Peyer's patch (tissue), 4 donors: ENCODE data around the gene NRROS. TPM values are rescaled to one million over a fixed set of nuclear protein-coding genes. Genes with fewer than 3 reads are reported as not detected.

Experiments
- DNase-seq, 3 donors: peaks; one replicate each; pipeline ENCODE4 v3.0.0-alpha.2; 2017 to 2019
- H3K27ac ChIP-seq, 4 donors: fragments of 200-600 bp; sonication (generic); one replicate each; pipeline ENCODE4 v1.5.1; 2016 to 2019
- H3K27me3 ChIP-seq, 2 donors: fragments of 200-600 bp; sonication (generic); one replicate each; pipeline ENCODE4 v1.5.1; 2019
- H3K36me3 ChIP-seq, 3 donors: fragments of 200-600 bp; sonication (generic); one replicate each; pipeline ENCODE4 v1.5.1; 2016 to 2019
- H3K4me1 ChIP-seq, 4 donors: fragments of 200-600 bp; sonication (generic); one replicate each; pipeline ENCODE4 v1.5.1; 2016 to 2019
- H3K4me3 ChIP-seq, 4 donors: fragments of 200-600 bp; sonication (generic); 1 replicate in 3 of 4; 2 replicates in 1 of 4; pipeline ENCODE4 v1.5.1; 2016 to 2019; ENCODE audit warnings: mild to moderate bottlenecking in 1 of 4
- H3K9me3 ChIP-seq, 4 donors: fragments of 200-600 bp; sonication (generic); one replicate each; pipeline ENCODE4 v1.5.1; 2016 to 2019; ENCODE audit warnings: mild to moderate bottlenecking in 1 of 4
- CTCF ChIP-seq, 6 experiments: fragments of 450-650 bp in 4 of 6; fragments of 200-600 bp in 2 of 6; sonication (generic) in 1 of 6; IDR thresholded peaks; one replicate each; pipeline ENCODE4 v1.5.1; 2017 to 2019; ENCODE audit warnings: antibody characterized with exemption in 6 of 6, mild to moderate bottlenecking in 3 of 6, moderate library complexity in 1 of 6
- POLR2A ChIP-seq, 2 donors: fragments of 450-650 bp; IDR thresholded peaks; one replicate each; pipeline ENCODE4 v1.5.1; 2017; ENCODE audit warnings: antibody characterized with exemption in 2 of 2, mild to moderate bottlenecking in 2 of 2, moderate library complexity in 2 of 2
- total RNA-seq, 4 donors: library from RNA; depleted of rRNA; stranded (reverse); fragments of >200 nt; gene quantifications; one replicate each; pipeline ENCODE4 v1.1.0, GENCODE V29; 2016

The NRROS gene
- total RNA-seq, 4 donors from 2014 or later: 0.70 to 10.7 (median 2.8) TPM

DNA sequence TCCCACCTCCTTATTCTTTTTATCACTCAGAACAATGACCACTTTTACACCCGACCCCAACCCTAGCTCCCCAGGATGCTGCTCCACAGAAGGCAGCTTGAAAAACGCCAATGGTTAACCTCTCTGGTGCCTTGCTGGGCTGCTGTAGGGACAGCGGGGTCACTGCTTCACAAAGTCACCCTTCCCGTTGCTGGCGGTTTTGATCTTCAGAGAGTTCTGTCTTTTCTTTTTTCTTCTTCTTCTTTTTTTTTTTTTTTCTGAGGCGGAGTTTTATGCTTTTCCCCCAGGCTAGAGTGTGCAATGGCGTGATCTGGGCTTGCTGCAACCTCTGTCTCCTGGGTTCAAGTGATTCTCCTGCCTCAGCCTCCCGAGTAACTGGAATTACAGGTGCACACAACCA is 51.9 kb downstream of the NRROS start:
- DNase-seq: no peak
- Histone ChIP-seq H3K9me3 (no peaks in the 10 kb centered on the region), H3K27me3 (no peaks in the 10 kb centered on the region), H3K36me3 (no peaks in the 10 kb centered on the region), H3K4me3 (no peak overlapping the region), H3K27ac (no peak overlapping the region), H3K4me1 (no peaks in the 10 kb centered on the region)
- TF ChIP-seq POLR2A (IDR thresholded peaks at IDR 0.05) (no peak), CTCF (IDR thresholded peaks at IDR 0.05) (no peak)

DNA sequence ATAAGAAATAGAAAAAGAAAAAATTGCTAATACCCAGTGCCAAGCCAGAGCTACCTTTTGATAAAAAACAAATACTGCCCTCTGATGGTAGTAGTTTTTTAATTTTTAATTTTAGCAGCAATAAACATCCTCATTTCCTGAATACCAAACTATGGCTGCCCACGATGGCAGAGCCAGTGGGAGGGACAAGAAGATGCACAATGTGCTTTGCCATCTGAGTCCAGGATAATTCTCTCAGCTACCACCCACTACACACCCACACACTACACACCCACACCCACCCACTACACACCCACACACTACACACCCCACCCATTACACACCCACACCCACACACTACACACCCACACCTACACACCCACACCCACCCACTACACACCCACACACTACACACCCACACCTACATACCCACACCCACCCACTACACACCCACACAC is 54.7 kb downstream of the NRROS start:
- TF ChIP-seq CTCF (IDR thresholded peaks at IDR 0.05) (peak in 1 of 6 experiments; percentile 11), POLR2A (IDR thresholded peaks at IDR 0.05) (no peak)
- H3K36me3 ChIP-seq: no peaks in the 10 kb centered on the region
- DNase-seq: no peak
- H3K4me1 ChIP-seq: no peaks in the 10 kb centered on the region
- no peak overlapping the region for H3K27ac ChIP-seq
- no peaks in the 10 kb centered on the region for H3K27me3 ChIP-seq
- H3K9me3 ChIP-seq: no peaks in the 10 kb centered on the region
- H3K4me3 ChIP-seq: no peak overlapping the region

- TF ChIP-seq CTCF (IDR thresholded peaks at IDR 0.05): no peak
- no peak for TF ChIP-seq POLR2A (IDR thresholded peaks at IDR 0.05)
- Histone ChIP-seq H3K4me3 (no peak overlapping the region), H3K27ac (no peak overlapping the region)
Measured at GRCh38 chr3:196694941-196695848, 55.7 kb downstream of the NRROS start.

DNA sequence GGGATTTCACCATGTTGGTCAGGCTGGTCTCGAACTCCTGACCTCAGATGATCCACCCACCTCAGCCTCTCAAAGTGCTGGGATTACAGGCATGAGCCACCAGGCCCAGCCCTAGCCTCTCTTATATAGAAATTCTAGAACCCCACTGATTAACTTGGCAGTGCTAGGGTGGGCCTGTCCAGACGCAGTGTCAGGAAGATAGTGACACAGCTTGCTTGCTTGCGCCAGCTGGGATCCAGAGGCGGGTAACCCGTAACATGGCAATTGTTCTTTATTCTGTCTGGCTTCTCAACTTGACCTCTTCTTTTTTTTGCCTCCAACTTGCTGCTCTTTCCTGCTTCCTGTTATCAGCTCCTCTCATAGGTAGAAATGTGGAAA is 56.3 kb downstream of the NRROS start:
- no peak for DNase-seq
- Histone ChIP-seq H3K4me3 (no peak overlapping the region), H3K36me3 (no peaks in the 10 kb centered on the region), H3K27ac (no peak overlapping the region), H3K9me3 (no peaks in the 10 kb centered on the region), H3K4me1 (no peaks in the 10 kb centered on the region), H3K27me3 (no peaks in the 10 kb centered on the region)
- TF ChIP-seq POLR2A (IDR thresholded peaks at IDR 0.05): no peak
- TF ChIP-seq CTCF (IDR thresholded peaks at IDR 0.05): no peak

More at GRCh38 chr3:196694941-196695848, 55.7 kb downstream of the NRROS start:
- Histone ChIP-seq H3K4me1 (no peaks in the 10 kb centered on the region), H3K27me3 (no peaks in the 10 kb centered on the region), H3K9me3 (no peaks in the 10 kb centered on the region), H3K36me3 (no peaks in the 10 kb centered on the region)
- no peak for DNase-seq

DNA sequence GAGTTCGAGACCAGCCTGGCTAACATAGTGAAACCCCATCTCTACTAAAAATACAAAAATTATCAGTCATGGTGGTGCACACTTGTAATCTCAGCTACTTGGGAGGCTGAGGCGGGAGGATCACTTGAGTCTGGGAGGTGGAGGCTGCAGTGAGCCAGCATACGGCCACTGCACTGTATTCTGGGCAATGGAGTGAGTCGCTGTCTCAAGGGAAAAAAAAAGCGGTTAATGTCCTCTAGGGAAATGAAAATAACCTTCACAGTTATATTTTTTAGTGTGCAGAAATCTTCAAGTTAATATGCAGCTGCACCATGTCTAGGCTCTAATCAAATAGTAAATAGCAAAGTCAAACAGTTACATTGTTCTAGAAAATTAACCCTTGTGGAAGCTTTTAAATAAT is 57.8 kb downstream of the NRROS start:
- Histone ChIP-seq H3K27ac (no peak overlapping the region), H3K4me1 (no peaks in the 10 kb centered on the region), H3K4me3 (no peak overlapping the region), H3K36me3 (no peaks in the 10 kb centered on the region), H3K9me3 (no peaks in the 10 kb centered on the region), H3K27me3 (no peaks in the 10 kb centered on the region)
- TF ChIP-seq POLR2A (IDR thresholded peaks at IDR 0.05) (no peak), CTCF (IDR thresholded peaks at IDR 0.05) (no peak)
- no peak for DNase-seq
